GM12878 (cell line): ENCODE data around the gene SLC36A1.
A peak's percentile ranks its signal among the peaks of the same experiment; 100 is the strongest.

Experiments
- BACH1 ChIP-seq: fragments of 450-650 bp; IDR thresholded peaks from 2 replicates; pipeline ENCODE4 v1.6.1; 2017; ENCODE audit warnings: mild to moderate bottlenecking, borderline replicate concordance
- BRCA1 ChIP-seq: IDR thresholded peaks from 2 replicates; pipeline ENCODE4 v1.6.1; 2011; ENCODE audit warnings: low read depth, low read length, improper control_type of control experiment
- CBX3 ChIP-seq: fragments of 200-600 bp; sonication (generic); IDR thresholded peaks from 2 replicates; pipeline ENCODE4 v1.6.1; 2016; ENCODE audit warnings: low read depth, borderline replicate concordance
- CTCF ChIP-seq, 3 experiments: IDR thresholded peaks in 2 of 3; conservative IDR thresholded peaks in 1 of 3; 2 replicates each; pipeline ENCODE4 v1.5.1; 2011; ENCODE audit warnings: low read depth in 3 of 3, low read length in 3 of 3, mild to moderate bottlenecking in 3 of 3, control low read depth in 2 of 3, moderate library complexity in 2 of 3, inconsistent platforms in 1 of 3, mixed read lengths in 1 of 3; ENCODE audit not compliant: control insufficient read depth in 2 of 3, insufficient read depth in 1 of 3; ENCODE audit errors: extremely low read depth in 1 of 3
- EZH2 ChIP-seq: IDR thresholded peaks from 2 replicates; pipeline ENCODE4 v1.6.1; 2012; ENCODE audit warnings: low read depth, mild to moderate bottlenecking, control low read depth, inconsistent platforms, low read length, borderline replicate concordance; ENCODE audit not compliant: control insufficient read depth
- JUNB ChIP-seq: IDR thresholded peaks from 2 replicates; pipeline ENCODE4 v1.6.1; 2016; ENCODE audit warnings: antibody characterized with exemption, mild to moderate bottlenecking
- KDM1A ChIP-seq: fragments of 200-600 bp; sonication (generic); IDR thresholded peaks from 2 replicates; pipeline ENCODE4 v1.6.1; 2016; ENCODE audit warnings: borderline replicate concordance
- MYC ChIP-seq: IDR thresholded peaks from 2 replicates; pipeline ENCODE4 v1.6.1; 2011; ENCODE audit warnings: mild to moderate bottlenecking, low read length, moderate library complexity, inconsistent platforms; ENCODE audit not compliant: insufficient read depth, insufficient replicate concordance, insufficient read length, severe bottlenecking
- PAX8 ChIP-seq: fragments of 450-650 bp; IDR thresholded peaks from 2 replicates; pipeline ENCODE4 v1.6.1; 2017; ENCODE audit warnings: mild to moderate bottlenecking, moderate library complexity
- POLR2A ChIP-seq: IDR thresholded peaks from 2 replicates; pipeline ENCODE4 v1.6.1; 2011; ENCODE audit warnings: low read depth, mild to moderate bottlenecking, low read length
- POU2F2 ChIP-seq: IDR thresholded peaks from 3 replicates; pipeline ENCODE4 v1.6.1; 2011; ENCODE audit warnings: low read depth, mild to moderate bottlenecking, low read length, borderline replicate concordance
- RAD21 ChIP-seq: IDR thresholded peaks from 2 replicates; pipeline ENCODE4 v1.6.1; 2011; ENCODE audit warnings: mild to moderate bottlenecking, low read depth, low read length, moderate library complexity; ENCODE audit not compliant: insufficient read depth
- SKIL ChIP-seq: fragments of 450-650 bp; IDR thresholded peaks from 2 replicates; pipeline ENCODE4 v1.6.1; 2017; ENCODE audit warnings: mild to moderate bottlenecking, low read depth, inconsistent platforms; ENCODE audit not compliant: poor library complexity, severe bottlenecking

- TF ChIP-seq POLR2A (no peak), RAD21 (peak; percentile 77), JUNB (no peak), KDM1A (no peak), CTCF (IDR thresholded peaks at IDR 0.05 in 2 of 3, conservative IDR thresholded peaks at IDR 0.05 in 1 of 3; ENCODE audit: control insufficient read depth in 2 of 3, extremely low read depth in 1 of 3, insufficient read depth in 1 of 3, low read depth in 3 of 3, low read length in 3 of 3) (peak; percentile 64 to 71 (median 68); a peak in 5 of 6 replicates), SKIL (no peak), EZH2 (no peak), CBX3 (no peak), BACH1 (no peak), MYC (no peak), POU2F2 (no peak), BRCA1 (no peak), PAX8 (no peak)
Measured at GRCh38 chr5:151523335-151523734, 75.9 kb downstream of the SLC36A1 start.
